GM21526 (cell line): ENCODE data around the gene UBASH3B.

Experiments
- ATAC-seq: cut with Tn5 transposase; IDR thresholded peaks from one replicate; pipeline ENCODE4 v1.9.1; 2021; ENCODE audit warnings: moderate library complexity; ENCODE audit not compliant: unreplicated experiment, low FRiP score

Gene UBASH3B

DNA sequence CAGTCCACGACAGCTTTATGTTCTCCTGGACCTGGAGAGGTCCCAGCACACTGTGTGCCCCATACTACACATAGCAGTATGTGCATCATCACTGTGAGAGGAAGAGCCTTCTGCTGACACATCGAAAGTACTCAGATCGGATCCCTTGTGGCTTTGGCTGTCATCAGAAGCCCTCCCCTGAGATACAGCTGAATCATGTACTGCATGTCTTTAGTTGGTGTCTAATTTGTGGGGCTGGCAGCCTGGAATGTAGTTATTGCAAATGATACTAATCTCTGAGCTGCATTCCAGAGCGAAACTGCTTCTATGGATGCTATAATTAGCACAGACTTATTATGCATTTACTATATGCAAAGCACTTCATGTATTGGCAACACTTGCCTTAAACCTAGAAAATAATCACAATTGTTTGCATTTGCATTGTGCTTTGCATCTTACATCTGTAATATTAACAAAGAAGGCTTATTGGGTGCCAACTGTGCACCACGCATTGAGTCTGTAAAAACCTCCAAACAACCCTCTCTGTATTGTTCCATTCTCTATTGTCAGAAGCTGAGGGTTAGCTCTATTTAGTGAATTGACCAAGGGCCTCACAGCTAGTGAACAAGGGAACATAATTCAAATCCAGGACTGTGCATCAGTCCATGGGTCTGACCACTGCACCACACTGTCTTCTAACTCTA is 93.6 kb downstream of the UBASH3B start:
- ATAC-seq: peak; percentile 85

- no peak for ATAC-seq
Measured at GRCh38 chr11:122750049-122750448, 94.5 kb downstream of the UBASH3B start.

GRCh38 chr11:122751292-122752070 is 96.0 kb downstream of the UBASH3B start:
- ATAC-seq: no peak

DNA sequence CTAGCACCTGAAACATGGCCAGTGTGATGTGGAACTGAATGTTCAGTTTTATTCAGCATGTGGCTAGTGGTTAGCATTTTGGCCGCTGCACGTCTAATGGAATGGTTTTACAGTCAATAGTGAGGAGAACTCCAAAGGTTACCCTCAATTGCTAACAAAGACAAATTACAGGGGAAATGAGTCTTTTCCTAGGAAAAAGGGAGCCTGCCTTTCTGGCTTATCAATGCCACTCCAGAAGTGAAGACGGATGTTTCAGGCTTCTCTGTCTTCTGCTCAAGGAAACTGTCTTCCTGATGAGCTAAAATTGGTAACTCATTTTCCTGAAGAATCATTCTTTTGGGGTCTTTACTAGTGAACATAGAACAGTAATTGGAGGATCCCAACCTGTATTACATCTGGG is 98.5 kb downstream of the UBASH3B start:
- ATAC-seq: no peak

GRCh38 chr11:122754553-122755322 is 99.2 kb downstream of the UBASH3B start:
- peak; percentile 46 for ATAC-seq

DNA sequence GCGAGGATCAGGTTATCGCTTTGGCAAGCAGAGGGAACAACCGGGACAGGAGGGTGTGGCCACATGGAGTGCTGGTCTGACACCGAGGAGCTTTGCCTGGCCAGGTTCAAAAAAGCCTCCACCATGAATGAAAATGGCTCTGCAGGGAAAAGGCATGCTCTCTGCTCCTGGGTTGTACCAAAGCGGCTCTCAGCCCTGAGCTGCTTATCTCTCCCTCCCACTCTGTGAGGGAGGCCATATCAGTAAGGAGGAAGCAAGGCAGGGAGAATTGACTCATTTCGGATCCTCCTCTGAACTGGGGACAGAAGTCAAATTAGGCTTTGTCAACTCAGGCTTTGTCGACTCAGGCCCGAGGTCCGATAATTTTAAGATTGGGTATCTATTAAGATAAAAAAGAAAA is 99.9 kb downstream of the UBASH3B start:
- ATAC-seq: no peak

DNA sequence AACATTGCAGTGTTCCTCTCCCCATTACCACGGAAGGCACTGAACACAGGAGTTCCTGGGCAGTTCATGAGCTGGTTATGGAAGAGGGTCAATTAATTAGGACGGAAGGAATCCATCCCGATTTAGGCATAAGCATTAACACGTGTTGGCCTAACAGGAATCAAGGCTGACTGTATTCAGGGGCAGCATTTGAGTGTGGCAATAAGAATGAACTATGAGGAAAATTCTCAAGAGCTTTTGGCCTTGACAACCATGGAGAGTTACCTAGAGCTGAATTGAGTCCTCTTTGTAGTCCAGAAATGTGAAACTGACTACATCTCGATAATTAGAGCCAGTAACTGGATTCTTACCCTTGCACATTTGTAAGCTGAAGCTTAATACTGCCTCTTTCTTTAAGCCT is 100.4 kb downstream of the UBASH3B start:
- ATAC-seq: no peak

DNA sequence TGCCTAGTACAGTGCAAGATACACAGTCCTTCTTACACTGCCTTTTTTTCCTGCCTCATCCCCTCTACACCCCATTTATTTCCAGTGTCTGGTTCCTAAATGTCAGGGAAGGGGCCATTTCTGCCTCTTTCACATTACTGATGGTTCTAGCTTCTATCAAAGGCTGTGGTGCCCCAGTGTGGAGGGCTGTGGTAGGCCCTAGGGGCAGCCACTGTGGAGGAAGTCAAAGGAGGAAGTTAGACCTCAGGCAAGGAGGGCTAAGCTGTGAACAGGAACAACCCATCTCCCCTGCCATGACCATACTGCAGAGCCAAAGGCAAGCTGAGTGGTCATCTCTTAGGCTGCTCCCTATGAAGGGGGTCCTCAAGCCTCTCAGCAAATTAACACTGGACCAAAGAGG is 100.9 kb downstream of the UBASH3B start:
- ATAC-seq: peak; percentile 72

- ATAC-seq: no peak
Measured at GRCh38 chr11:122757201-122757600, 101.7 kb downstream of the UBASH3B start.

- no peak for ATAC-seq
Measured at GRCh38 chr11:122758339-122758738, 102.8 kb downstream of the UBASH3B start.

DNA sequence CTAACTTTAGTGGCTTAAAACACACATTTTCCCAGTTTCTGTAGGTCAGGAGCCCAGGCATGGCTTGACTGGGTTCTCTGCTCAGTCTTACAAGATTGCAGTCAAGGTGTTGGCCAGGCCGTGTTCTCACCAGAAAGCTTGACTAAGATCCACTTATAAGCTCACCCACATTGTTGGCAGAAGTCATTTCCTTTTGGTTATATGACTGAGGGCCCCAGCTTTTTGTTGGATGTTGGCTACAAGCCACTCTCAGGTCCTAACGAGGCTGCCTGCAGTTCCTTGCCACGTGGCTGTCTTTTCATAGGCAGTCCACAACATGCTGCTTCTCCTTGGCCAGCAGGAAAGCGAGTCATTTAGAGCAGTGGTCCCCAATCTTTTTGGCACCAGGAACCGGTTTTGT is 103.5 kb downstream of the UBASH3B start:
- no peak for ATAC-seq

GRCh38 chr11:122763108-122763507 is 107.6 kb downstream of the UBASH3B start:
- ATAC-seq: no peak

- no peak for ATAC-seq
Measured at GRCh38 chr11:122764371-122765090, 109.0 kb downstream of the UBASH3B start.

GRCh38 chr11:122765487-122766131 is 110.1 kb downstream of the UBASH3B start:
- ATAC-seq: no peak

DNA sequence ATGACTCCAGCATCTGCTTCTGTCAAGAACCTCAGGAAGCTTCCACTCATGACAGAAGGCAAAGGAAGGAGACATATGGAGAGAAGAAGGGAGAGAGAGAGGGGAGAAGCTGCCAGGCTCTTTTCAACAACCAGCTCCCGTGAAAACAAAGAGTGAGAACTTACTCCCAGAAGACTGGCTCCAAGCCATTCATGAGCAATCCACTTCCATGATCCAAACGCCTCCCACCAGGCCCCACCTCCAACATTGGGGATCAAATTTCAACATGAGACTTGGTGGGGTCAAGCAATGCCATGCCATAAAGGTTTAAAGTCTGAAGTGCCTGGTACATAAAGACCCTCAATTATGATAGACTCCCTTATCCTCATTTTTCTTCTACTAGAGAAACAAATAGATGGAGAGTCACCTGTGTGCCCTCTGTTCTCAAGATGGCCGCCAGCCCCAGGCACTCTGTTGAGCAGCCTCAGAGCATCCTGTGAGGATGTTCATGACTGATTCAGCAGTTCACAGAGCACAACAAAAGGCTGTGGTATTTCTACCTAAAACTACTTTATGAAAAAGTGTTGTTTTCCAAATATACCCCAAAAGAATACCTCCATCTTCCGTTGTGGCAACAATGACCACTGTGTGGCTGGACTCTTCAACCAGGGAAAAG is 113.7 kb downstream of the UBASH3B start:
- ATAC-seq: no peak

DNA sequence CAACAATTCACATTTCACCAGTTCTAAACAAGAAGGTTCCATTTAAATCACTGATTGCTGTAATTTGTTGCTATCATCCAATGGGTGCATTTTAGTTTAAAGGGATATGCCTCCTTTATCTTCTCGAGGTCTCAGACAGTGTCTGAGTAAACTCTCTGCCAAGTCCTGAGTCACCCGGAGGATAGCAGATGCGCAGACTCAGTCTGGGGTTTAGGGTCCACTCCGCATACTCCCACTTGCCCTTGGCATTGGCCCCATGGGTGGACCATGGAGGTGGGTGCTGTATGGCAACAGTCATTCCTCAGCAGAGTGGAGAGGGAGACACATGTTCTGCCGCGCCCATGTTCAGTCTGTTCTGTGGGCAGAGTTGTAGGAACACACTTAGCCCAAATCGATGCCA is 117.4 kb downstream of the UBASH3B start:
- ATAC-seq: no peak

DNA sequence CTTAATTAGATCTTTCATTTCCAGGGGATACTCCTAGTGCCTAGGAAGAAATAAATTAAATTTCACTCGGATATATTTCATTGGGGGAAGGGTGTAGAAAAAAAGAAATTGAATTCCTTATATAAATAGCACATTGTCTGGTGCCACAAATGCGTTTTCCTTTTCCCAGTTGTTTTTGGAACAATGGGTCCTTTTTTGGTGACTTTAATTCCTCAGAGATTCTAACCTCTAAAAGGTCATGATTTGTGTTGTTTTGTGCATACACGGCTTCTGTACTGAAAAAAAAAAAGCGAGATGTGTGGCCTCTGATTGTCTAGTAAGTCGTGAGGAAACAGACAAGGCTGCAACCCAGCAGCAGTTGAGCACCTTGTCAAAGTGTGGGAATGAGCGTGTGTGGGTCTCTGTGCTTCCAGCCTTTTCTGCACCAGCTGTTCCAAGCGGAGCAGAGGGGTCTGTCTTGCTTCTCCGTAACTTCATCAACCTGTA is 118.3 kb downstream of the UBASH3B start:
- ATAC-seq: no peak

GRCh38 chr11:122775675-122776271 is 120.3 kb downstream of the UBASH3B start:
- no peak for ATAC-seq

- ATAC-seq: no peak
Measured at GRCh38 chr11:122776546-122776945, 121.0 kb downstream of the UBASH3B start.
